Measurements from ENCODE around the gene RNF126.

Gene RNF126

DNA sequence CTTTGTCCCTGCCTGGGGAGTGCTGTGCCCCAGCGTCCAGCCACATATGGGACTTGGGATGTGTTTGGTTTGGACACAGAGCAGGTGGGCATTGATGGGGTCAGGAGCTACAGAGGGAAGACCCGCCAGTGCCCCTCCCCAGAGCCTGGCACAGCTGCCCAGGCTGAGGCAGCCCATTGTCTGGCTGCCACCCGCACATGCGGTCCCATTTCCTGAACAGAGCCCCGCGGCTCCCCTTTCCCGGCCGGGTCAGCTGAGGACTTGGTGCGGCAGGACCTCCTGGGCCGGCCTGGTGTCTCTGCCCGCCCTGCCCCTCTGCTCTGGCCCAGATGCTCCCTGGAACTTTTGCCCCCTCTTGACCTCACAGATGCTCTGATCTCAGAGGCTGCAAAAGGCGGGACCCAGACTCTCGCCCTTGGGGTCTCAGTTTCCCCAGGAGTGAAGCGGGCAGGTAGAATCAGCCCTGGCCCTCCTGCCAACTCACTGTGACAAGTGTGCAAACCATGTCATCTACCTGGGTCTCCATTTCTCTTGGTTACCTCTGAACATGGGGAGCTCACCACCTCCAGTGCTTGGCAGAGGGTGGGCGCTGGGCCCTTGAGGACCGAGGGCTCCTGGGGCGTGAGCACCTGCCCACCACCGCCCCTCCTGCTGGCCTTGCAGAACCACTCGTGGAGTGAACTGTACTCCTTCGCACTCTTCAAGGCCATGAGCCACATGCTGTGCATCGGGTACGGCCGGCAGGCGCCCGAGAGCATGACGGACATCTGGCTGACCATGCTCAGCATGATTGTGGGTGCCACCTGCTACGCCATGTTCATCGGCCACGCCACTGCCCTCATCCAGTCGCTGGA is 55.5 kb downstream of the RNF126 start:
- TF ChIP-seq EGR1 (IDR thresholded peaks at IDR 0.05) (no peak), RAD21 (IDR thresholded peaks at IDR 0.05; ENCODE audit: low read depth) (no peak), ZBTB7A (IDR thresholded peaks at IDR 0.05; ENCODE audit: low read depth) (no peak), YY1 (IDR thresholded peaks at IDR 0.05; ENCODE audit: low read depth) (no peak), EP300 (IDR thresholded peaks at IDR 0.05; ENCODE audit: borderline replicate concordance) (no peak), FOXM1 (IDR thresholded peaks at IDR 0.05; ENCODE audit: borderline replicate concordance, low read depth) (no peak), CREB1 (IDR thresholded peaks at IDR 0.05; ENCODE audit: low read depth) (no peak), NFIC (IDR thresholded peaks at IDR 0.05) (no peak)
- TF ChIP-seq, protein P1, sequence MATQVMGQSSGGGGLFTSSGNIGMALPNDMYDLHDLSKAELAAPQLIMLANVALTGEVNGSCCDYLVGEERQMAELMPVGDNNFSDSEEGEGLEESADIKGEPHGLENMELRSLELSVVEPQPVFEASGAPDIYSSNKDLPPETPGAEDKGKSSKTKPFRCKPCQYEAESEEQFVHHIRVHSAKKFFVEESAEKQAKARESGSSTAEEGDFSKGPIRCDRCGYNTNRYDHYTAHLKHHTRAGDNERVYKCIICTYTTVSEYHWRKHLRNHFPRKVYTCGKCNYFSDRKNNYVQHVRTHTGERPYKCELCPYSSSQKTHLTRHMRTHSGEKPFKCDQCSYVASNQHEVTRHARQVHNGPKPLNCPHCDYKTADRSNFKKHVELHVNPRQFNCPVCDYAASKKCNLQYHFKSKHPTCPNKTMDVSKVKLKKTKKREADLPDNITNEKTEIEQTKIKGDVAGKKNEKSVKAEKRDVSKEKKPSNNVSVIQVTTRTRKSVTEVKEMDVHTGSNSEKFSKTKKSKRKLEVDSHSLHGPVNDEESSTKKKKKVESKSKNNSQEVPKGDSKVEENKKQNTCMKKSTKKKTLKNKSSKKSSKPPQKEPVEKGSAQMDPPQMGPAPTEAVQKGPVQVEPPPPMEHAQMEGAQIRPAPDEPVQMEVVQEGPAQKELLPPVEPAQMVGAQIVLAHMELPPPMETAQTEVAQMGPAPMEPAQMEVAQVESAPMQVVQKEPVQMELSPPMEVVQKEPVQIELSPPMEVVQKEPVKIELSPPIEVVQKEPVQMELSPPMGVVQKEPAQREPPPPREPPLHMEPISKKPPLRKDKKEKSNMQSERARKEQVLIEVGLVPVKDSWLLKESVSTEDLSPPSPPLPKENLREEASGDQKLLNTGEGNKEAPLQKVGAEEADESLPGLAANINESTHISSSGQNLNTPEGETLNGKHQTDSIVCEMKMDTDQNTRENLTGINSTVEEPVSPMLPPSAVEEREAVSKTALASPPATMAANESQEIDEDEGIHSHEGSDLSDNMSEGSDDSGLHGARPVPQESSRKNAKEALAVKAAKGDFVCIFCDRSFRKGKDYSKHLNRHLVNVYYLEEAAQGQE (IDR thresholded peaks at IDR 0.05; ENCODE audit: low read depth), result no peak
- TF ChIP-seq, protein P2, sequence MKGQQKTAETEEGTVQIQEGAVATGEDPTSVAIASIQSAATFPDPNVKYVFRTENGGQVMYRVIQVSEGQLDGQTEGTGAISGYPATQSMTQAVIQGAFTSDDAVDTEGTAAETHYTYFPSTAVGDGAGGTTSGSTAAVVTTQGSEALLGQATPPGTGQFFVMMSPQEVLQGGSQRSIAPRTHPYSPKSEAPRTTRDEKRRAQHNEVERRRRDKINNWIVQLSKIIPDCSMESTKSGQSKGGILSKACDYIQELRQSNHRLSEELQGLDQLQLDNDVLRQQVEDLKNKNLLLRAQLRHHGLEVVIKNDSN (IDR thresholded peaks at IDR 0.05), result no peak

DNA sequence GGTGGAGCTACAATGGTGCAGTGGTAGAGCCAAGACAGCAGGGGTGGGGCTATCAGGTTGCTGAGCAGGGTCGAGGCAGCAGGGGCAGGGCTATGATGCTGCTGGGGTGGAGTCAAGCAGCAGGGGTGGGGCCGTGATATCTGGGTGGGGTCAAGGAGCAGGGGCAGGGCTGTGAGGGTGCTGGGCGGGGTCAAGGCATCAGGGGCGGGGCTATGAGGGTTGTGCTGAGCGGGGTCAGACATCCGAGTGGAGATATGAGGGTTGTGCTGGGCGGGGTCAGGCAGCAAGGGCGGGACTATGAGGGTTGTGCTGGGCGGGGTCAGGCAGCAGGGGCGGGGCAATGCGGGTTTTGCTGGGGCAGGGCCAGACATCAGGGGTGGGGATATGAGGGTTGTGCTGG is 58.7 kb downstream of the RNF126 start:
- 0 out of 2 replicates have a peak, but pooled peaks have one; percentile 6 for TF ChIP-seq CREB1 (IDR thresholded peaks at IDR 0.05; ENCODE audit: low read depth)
- no peak for TF ChIP-seq TAF1 (IDR thresholded peaks at IDR 0.05; ENCODE audit: low read depth)

DNA sequence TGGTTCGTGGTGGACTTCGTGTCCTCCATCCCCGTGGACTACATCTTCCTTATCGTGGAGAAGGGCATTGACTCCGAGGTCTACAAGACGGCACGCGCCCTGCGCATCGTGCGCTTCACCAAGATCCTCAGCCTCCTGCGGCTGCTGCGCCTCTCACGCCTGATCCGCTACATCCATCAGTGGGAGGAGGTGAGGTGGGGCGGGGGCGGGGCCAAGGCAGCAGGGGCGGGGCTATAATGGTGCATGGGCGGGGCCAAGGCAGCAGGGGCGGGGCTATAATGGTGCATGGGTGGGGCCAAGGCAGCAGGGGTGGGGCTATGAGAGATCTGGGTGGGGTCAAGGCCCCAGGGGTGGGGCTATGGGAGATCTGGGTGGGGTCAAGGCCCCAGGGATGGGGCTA is 59.2 kb downstream of the RNF126 start:
- TF ChIP-seq, protein P3, sequence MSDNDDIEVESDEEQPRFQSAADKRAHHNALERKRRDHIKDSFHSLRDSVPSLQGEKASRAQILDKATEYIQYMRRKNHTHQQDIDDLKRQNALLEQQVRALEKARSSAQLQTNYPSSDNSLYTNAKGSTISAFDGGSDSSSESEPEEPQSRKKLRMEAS (IDR thresholded peaks at IDR 0.05), result 0 out of 2 replicates have a peak, but pooled peaks have one; percentile 38

DNA sequence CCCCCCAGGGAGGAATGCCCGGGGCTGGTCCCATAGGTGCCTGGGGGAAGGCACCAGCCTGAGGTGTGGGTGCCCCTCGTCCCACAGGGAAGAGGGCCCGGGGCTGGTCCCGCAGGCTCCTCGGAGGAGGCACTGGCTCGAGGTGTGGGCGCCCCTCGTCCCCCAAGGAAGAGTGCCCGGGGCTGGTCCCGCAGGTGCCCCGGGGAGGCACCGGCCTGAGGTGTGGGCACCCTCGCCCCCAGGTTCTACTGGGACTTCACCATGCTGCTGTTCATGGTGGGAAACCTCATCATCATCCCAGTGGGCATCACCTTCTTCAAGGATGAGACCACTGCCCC is 59.7 kb downstream of the RNF126 start:
- TF ChIP-seq, protein P3 (IDR thresholded peaks at IDR 0.05), result 0 out of 2 replicates have a peak, but pooled peaks have one; percentile 7

DNA sequence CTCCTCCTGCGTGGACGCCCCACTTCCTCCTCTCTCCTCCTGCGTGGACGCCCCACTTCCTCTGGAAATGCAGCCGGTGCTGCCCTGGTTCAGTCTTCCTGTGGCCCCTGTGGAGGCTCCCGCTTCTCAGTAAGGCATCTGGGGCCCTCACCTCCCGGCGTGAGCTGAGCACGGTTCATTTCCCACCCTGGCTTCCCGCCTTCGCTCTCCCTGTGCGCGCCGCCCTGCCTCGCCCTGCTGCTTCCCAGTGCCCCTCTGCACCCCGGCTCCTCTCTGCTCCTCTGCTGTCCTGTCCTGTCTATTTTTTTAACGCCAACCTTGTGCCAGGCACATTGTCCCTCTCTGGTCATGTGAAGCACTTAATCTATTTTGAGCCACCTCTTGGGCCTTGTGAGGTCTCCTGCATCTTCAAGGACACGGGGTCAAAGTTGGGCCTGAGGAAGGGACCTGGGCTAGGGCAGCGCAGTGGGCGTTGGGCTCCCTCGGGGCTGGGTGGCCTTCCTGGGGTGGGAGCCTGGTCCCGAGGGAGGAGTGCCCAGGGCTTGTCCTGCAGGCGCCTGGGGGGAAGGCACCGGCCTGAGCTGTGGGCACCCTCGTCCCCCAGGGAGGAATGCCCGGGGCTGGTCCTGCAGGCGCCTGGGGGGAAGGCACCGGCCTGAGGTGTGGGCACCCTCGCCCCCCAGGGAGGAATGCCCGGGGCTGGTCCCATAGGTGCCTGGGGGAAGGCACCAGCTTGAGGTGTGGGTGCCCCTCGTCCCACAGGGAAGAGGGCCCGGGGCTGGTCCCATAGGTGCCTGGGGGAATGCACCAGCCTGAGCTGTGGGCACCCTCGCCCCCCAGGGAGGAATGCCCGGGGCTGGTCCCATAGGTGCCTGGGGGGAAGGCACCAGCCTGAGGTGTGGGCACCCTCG is 60.4 kb downstream of the RNF126 start:
- TF ChIP-seq, protein P3 (IDR thresholded peaks at IDR 0.05), result no peak
- TF ChIP-seq YY1 (IDR thresholded peaks at IDR 0.05; ENCODE audit: low read depth) (no peak), FOXM1 (IDR thresholded peaks at IDR 0.05; ENCODE audit: borderline replicate concordance, low read depth) (no peak), CEBPB (IDR thresholded peaks at IDR 0.05) (no peak), TCF12 (IDR thresholded peaks at IDR 0.05; ENCODE audit: low read depth) (no peak), RAD21 (IDR thresholded peaks at IDR 0.05; ENCODE audit: low read depth) (no peak), EGR1 (IDR thresholded peaks at IDR 0.05) (no peak), TAF1 (IDR thresholded peaks at IDR 0.05; ENCODE audit: low read depth) (no peak), EP300 (IDR thresholded peaks at IDR 0.05; ENCODE audit: borderline replicate concordance) (no peak), NFIC (IDR thresholded peaks at IDR 0.05) (no peak), TEAD4 (IDR thresholded peaks at IDR 0.05) (no peak), CREB1 (IDR thresholded peaks at IDR 0.05; ENCODE audit: low read depth) (no peak), ZBTB7A (IDR thresholded peaks at IDR 0.05; ENCODE audit: low read depth) (no peak)
- TF ChIP-seq, protein P2 (IDR thresholded peaks at IDR 0.05), result no peak
- TF ChIP-seq, protein P1 (IDR thresholded peaks at IDR 0.05; ENCODE audit: low read depth), result no peak

DNA sequence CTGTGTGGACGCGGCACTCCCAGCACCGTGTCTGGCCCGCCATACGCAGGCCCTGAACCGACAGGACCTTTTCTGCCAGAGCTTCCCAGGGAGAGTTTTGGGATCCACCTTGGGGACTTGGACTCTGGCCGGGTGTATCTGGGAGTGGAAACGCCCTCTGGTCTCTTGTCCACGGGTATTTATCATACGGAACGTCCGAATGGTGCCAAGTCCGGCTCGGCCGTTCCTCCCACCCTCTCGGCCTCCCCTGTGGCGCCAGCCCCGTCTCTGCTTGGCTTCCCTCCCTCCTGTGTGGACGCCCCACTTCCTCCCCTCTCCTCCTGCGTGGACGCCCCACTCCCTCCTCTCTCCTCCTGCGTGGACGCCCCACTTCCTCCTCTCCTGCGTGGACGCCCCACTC is 61.2 kb downstream of the RNF126 start:
- TF ChIP-seq, protein P2 (IDR thresholded peaks at IDR 0.05), result no peak

All from Ishikawa (cell line).